Ascending aorta (tissue), 2 donors: ENCODE data around the gene RC3H1. TPM values are rescaled to one million over a fixed set of nuclear protein-coding genes. Genes with fewer than 3 reads are reported as not detected.

Experiments used
- DNase-seq, 2 donors: peaks; one replicate each; pipeline ENCODE4 v3.0.0-alpha.2; 2019; ENCODE audit warnings: low spot score in 2 of 2
- H3K27ac ChIP-seq, 2 donors: fragments of 200-600 bp; sonication (generic); one replicate each; pipeline ENCODE4 v1.5.1; 2016 to 2017; ENCODE audit warnings: mild to moderate bottlenecking in 1 of 2
- H3K27me3 ChIP-seq: fragments of 200-600 bp; sonication (generic); one replicate; pipeline ENCODE4 v1.5.1; 2017
- H3K36me3 ChIP-seq, 2 donors: fragments of 200-600 bp; sonication (generic); one replicate each; pipeline ENCODE4 v1.5.1; 2016
- H3K4me1 ChIP-seq, 2 donors: fragments of 200-600 bp; sonication (generic); one replicate each; pipeline ENCODE4 v1.5.1; 2016 to 2017; ENCODE audit warnings: mild to moderate bottlenecking in 1 of 2
- H3K4me3 ChIP-seq, 2 donors: fragments of 200-600 bp; sonication (generic); one replicate each; pipeline ENCODE4 v1.5.1; 2016 to 2017; ENCODE audit warnings: mild to moderate bottlenecking in 1 of 2
- H3K9me3 ChIP-seq, 2 donors: fragments of 200-600 bp; sonication (generic); one replicate each; pipeline ENCODE4 v1.5.1; 2016
- intact Hi-C: fragments of 100-400 bp; cut with DNase I; formaldehyde crosslinking; loops from one replicate; pipeline ENCODE4 v1.15.1; 2023
- total RNA-seq: library from RNA; depleted of rRNA; stranded (reverse); fragments of >200 nt; gene quantifications from one replicate; pipeline ENCODE4 v1.1.0, GENCODE V29; 2016
- TF ChIP-seq, protein P1 (sequence below), 3 experiments: fragments of 200-600 bp in 2 of 3; fragments of 450-650 bp in 1 of 3; sonication (generic) in 2 of 3; IDR thresholded peaks; one replicate each; pipeline ENCODE4 v1.5.1; 2016 to 2019; ENCODE audit warnings: antibody characterized with exemption in 3 of 3, mild to moderate bottlenecking in 1 of 3, moderate library complexity in 1 of 3

The RC3H1 gene
- total RNA-seq, 1 donor from 2014 or later, result 5.1 TPM

DNA sequence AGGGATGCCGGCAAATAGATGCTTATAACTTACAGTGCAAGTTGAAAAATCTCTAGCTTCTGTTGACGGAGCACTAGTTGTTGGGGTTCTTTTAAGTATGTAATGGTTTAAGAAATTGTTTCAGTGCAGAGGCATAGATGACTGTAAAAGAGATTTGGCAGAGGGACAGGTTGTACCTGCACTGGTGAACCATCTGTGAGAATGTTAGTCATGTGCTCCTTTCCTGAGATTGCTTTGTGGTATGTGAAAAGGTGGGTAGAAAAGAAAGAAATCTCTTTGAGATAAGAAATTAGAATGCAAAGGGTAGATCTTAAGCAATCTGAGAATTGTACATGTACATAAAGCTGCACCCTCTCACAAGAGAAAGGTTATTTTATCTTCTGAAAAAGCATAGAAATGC lies 134.5 kb downstream of the RC3H1 start:
- DNase-seq, result no peak
- TF ChIP-seq, protein P1, sequence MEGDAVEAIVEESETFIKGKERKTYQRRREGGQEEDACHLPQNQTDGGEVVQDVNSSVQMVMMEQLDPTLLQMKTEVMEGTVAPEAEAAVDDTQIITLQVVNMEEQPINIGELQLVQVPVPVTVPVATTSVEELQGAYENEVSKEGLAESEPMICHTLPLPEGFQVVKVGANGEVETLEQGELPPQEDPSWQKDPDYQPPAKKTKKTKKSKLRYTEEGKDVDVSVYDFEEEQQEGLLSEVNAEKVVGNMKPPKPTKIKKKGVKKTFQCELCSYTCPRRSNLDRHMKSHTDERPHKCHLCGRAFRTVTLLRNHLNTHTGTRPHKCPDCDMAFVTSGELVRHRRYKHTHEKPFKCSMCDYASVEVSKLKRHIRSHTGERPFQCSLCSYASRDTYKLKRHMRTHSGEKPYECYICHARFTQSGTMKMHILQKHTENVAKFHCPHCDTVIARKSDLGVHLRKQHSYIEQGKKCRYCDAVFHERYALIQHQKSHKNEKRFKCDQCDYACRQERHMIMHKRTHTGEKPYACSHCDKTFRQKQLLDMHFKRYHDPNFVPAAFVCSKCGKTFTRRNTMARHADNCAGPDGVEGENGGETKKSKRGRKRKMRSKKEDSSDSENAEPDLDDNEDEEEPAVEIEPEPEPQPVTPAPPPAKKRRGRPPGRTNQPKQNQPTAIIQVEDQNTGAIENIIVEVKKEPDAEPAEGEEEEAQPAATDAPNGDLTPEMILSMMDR (IDR thresholded peaks at IDR 0.05), result no peak
- Histone ChIP-seq H3K9me3 (no peaks in the 10 kb centered on the region), H3K4me1 (no peaks in the 10 kb centered on the region), H3K27me3 (no peaks in the 10 kb centered on the region), H3K4me3 (no peak overlapping the region), H3K27ac (no peak overlapping the region), H3K36me3 (peaks cover 20 to 37% of the 10 kb centered on the region in 2 donors)
- intact Hi-C loops, result no loop called here

GRCh38 chr1:173886746-173887611 lies 135.2 kb downstream of the RC3H1 start:
- no peaks in the 10 kb centered on the region for H3K27me3 ChIP-seq
- no peak for DNase-seq
- no peaks in the 10 kb centered on the region for H3K9me3 ChIP-seq
- TF ChIP-seq, protein P1 (IDR thresholded peaks at IDR 0.05), result no peak
- intact Hi-C loops, result no loop called here
- no peaks in the 10 kb centered on the region for H3K4me1 ChIP-seq
- H3K36me3 ChIP-seq, result peaks cover 20 to 37% of the 10 kb centered on the region in 2 donors
- H3K4me3 ChIP-seq, result no peak overlapping the region
- no peak overlapping the region for H3K27ac ChIP-seq

DNA sequence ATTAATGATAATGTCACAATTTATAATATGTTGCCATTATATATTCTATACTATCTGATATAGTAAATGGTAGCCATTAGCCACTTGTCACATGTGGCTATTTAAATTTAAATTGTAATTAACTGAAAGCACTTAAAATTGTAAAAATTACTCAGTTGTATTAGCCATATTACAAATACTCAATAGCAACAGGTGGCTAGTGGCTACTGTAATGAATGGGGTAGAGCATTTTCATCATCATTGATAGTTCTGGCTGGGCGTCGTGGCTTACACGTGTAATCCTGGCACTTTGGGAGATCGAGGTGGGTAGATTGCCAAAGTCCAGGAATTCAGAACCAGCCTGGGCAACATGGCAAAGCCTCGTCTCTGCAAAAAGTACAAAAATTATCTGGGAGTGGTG lies 137.5 kb downstream of the RC3H1 start:
- intact Hi-C loops, result no loop called here
- DNase-seq, result no peak

More for the DNA sequence above, 137.5 kb downstream of the RC3H1 start:
- no peak overlapping the region for H3K4me3 ChIP-seq
- H3K27ac ChIP-seq, result no peak overlapping the region
- peaks cover 20 to 42% of the 10 kb centered on the region in 2 donors for H3K36me3 ChIP-seq
- TF ChIP-seq, protein P1 (IDR thresholded peaks at IDR 0.05), result no peak
- H3K27me3 ChIP-seq, result no peaks in the 10 kb centered on the region
- H3K4me1 ChIP-seq, result no peaks in the 10 kb centered on the region
- no peaks in the 10 kb centered on the region for H3K9me3 ChIP-seq

Other genes starting within 250 kb of the RC3H1 start
- 12.1 TPM for gene DARS2, start 197.7 kb downstream of the RC3H1 start, total RNA-seq
- 0.53 TPM for gene CENPL, start 197.5 kb downstream of the RC3H1 start, total RNA-seq
- gene GAS5, start 154.4 kb downstream of the RC3H1 start, total RNA-seq, result 149 TPM
- 5.0 TPM for gene ZBTB37, start 154.0 kb downstream of the RC3H1 start, total RNA-seq
- gene SERPINC1, start 105.0 kb downstream of the RC3H1 start, total RNA-seq, result 3.7 TPM
- 48.4 TPM for gene RABGAP1L, start 137.2 kb upstream of the RC3H1 start, total RNA-seq